ENCODE data around the gene SLC43A2.

Gene SLC43A2

GRCh38 chr17:1545618-1546017 is 83.0 kb downstream of the SLC43A2 start:
- ATAC-seq, result no peak
- TF ChIP-seq GLIS3 (CRISPR knock-in tag; IDR thresholded peaks at IDR 0.05) (no peak), ZFP3 (CRISPR knock-in tag; IDR thresholded peaks at IDR 0.05) (no peak), PPARA (CRISPR knock-in tag; IDR thresholded peaks at IDR 0.05; ENCODE audit: borderline replicate concordance) (no peak), ESRRG (CRISPR knock-in tag; IDR thresholded peaks at IDR 0.05) (no peak), ISL1 (CRISPR knock-in tag; IDR thresholded peaks at IDR 0.05) (no peak), TOX (CRISPR knock-in tag; IDR thresholded peaks at IDR 0.05; ENCODE audit: borderline replicate concordance) (no peak), ZNF565 (CRISPR knock-in tag; conservative IDR thresholded peaks at IDR 0.05; ENCODE audit: low read depth) (no peak), SNAI2 (CRISPR knock-in tag; IDR thresholded peaks at IDR 0.05) (no peak), ARNTL (CRISPR knock-in tag; IDR thresholded peaks at IDR 0.05; ENCODE audit: borderline replicate concordance, low read depth) (no peak), ZNF70 (CRISPR knock-in tag; IDR thresholded peaks at IDR 0.05) (no peak), RARB (CRISPR knock-in tag; IDR thresholded peaks at IDR 0.05) (no peak), ZC3H10 (CRISPR knock-in tag; IDR thresholded peaks at IDR 0.05) (no peak), ZNF8 (CRISPR knock-in tag; IDR thresholded peaks at IDR 0.05) (no peak)

GRCh38 chr17:1542316-1542715 is 86.3 kb downstream of the SLC43A2 start:
- TF ChIP-seq OSR1 (CRISPR knock-in tag; IDR thresholded peaks at IDR 0.05) (no peak), ZFP3 (CRISPR knock-in tag; IDR thresholded peaks at IDR 0.05) (no peak), PPARA (CRISPR knock-in tag; IDR thresholded peaks at IDR 0.05; ENCODE audit: borderline replicate concordance) (no peak), CSDC2 (CRISPR knock-in tag; IDR thresholded peaks at IDR 0.05) (no peak), POU6F1 (CRISPR knock-in tag; IDR thresholded peaks at IDR 0.05; ENCODE audit: borderline replicate concordance, low read depth) (no peak), TSHZ2 (CRISPR knock-in tag; IDR thresholded peaks at IDR 0.05) (no peak), SNAI2 (CRISPR knock-in tag; IDR thresholded peaks at IDR 0.05) (no peak), ZNF565 (CRISPR knock-in tag; conservative IDR thresholded peaks at IDR 0.05; ENCODE audit: low read depth) (no peak), TOX (CRISPR knock-in tag; IDR thresholded peaks at IDR 0.05; ENCODE audit: borderline replicate concordance) (no peak), CREB5 (CRISPR knock-in tag; IDR thresholded peaks at IDR 0.05; ENCODE audit: low read depth) (no peak), BACH2 (CRISPR knock-in tag; IDR thresholded peaks at IDR 0.05; ENCODE audit: borderline replicate concordance) (no peak), ZNF8 (CRISPR knock-in tag; IDR thresholded peaks at IDR 0.05) (no peak), ISL1 (CRISPR knock-in tag; IDR thresholded peaks at IDR 0.05) (no peak)
- ATAC-seq, result no peak

GRCh38 chr17:1541367-1541904 is 87.2 kb downstream of the SLC43A2 start:
- no peak for ATAC-seq
- no peak for TF ChIP-seq RARB (CRISPR knock-in tag; IDR thresholded peaks at IDR 0.05)
- TF ChIP-seq TSHZ2 (CRISPR knock-in tag; IDR thresholded peaks at IDR 0.05), result no peak
- TF ChIP-seq OSR1 (CRISPR knock-in tag; IDR thresholded peaks at IDR 0.05), result no peak
- TF ChIP-seq ISL1 (CRISPR knock-in tag; IDR thresholded peaks at IDR 0.05), result no peak
- TF ChIP-seq CSRNP3 (CRISPR knock-in tag; IDR thresholded peaks at IDR 0.05), result no peak
- no peak for TF ChIP-seq ZC3H10 (CRISPR knock-in tag; IDR thresholded peaks at IDR 0.05)
- no peak for TF ChIP-seq TOX (CRISPR knock-in tag; IDR thresholded peaks at IDR 0.05; ENCODE audit: borderline replicate concordance)
- TF ChIP-seq PATZ1 (CRISPR knock-in tag; IDR thresholded peaks at IDR 0.05; ENCODE audit: borderline replicate concordance), result no peak

All from SK-N-SH treated with all-trans-retinoic acid at 6 μM for 48 hours (cell line).